Endodermal cell (in vitro differentiated cells): ENCODE results near the gene PXMP4. TPM values are rescaled to one million over a fixed set of nuclear protein-coding genes. Genes with fewer than 3 reads are reported as not detected.

Experiments
- DNase-seq: peaks from one replicate; pipeline ENCODE4 v3.0.0-alpha.2; 2017
- H3K27ac ChIP-seq: 2 replicates; pipeline ENCODE4 v1.5.1; 2013; ENCODE audit warnings: mild to moderate bottlenecking, low read depth, low read length, moderate library complexity
- H3K27me3 ChIP-seq: 2 replicates; pipeline ENCODE4 v1.6.1; 2013; ENCODE audit warnings: mild to moderate bottlenecking, low read length, moderate library complexity; ENCODE audit not compliant: insufficient read depth, control insufficient read depth, poor library complexity, severe bottlenecking
- H3K36me3 ChIP-seq: 2 replicates; pipeline ENCODE4 v1.7.0; 2013; ENCODE audit warnings: mild to moderate bottlenecking, low read length, moderate library complexity; ENCODE audit not compliant: control insufficient read depth, insufficient read depth
- H3K4me1 ChIP-seq: one replicate; pipeline ENCODE4 v1.7.0; 2013; ENCODE audit warnings: low read length; ENCODE audit not compliant: control insufficient read depth, insufficient read depth
- H3K4me3 ChIP-seq: 2 replicates; pipeline ENCODE4 v1.5.1; 2013; ENCODE audit warnings: mild to moderate bottlenecking, low read length, moderate library complexity
- H3K9ac ChIP-seq: 2 replicates; pipeline ENCODE4 v1.6.1; 2013; ENCODE audit warnings: mild to moderate bottlenecking, low read length, moderate library complexity; ENCODE audit not compliant: poor library complexity, severe bottlenecking; ENCODE audit errors: extremely low read depth
- H3K9me3 ChIP-seq: 2 replicates; pipeline ENCODE4 v1.6.1; 2013; ENCODE audit warnings: mild to moderate bottlenecking, low read length, moderate library complexity; ENCODE audit not compliant: control insufficient read depth
- H3K27ac Mint-ChIP-seq: 2 replicates; pipeline ENCODE4 v1.8.0; 2020; ENCODE audit warnings: mixed read lengths
- H3K27me3 Mint-ChIP-seq: 2 replicates; pipeline ENCODE4 v1.8.0; 2021; ENCODE audit warnings: mild to moderate bottlenecking, mixed read lengths; ENCODE audit not compliant: insufficient read depth
- H3K36me3 Mint-ChIP-seq: 2 replicates; pipeline ENCODE4 v1.8.0; 2020; ENCODE audit warnings: low read depth, mixed read lengths
- H3K4me1 Mint-ChIP-seq: 2 replicates; pipeline ENCODE4 v1.8.0; 2020; ENCODE audit warnings: mixed read lengths
- H3K4me3 Mint-ChIP-seq: 2 replicates; pipeline ENCODE4 v1.8.0; 2020; ENCODE audit warnings: mild to moderate bottlenecking, moderate library complexity, mixed read lengths
- H3K9me3 Mint-ChIP-seq: 2 replicates; pipeline ENCODE4 v1.8.0; 2020; ENCODE audit warnings: mild to moderate bottlenecking, mixed read lengths
- CTCF ChIP-seq: fragments of 200-600 bp; sonication (generic); conservative IDR thresholded peaks from 2 replicates; pipeline ENCODE4 v1.5.0; 2021; ENCODE audit warnings: antibody characterized with exemption, mild to moderate bottlenecking
- WGBS, 2 experiments: methylation state at CpG; one replicate each; pipeline versions ENCODE4 v1.1.5 to v1.1.7; 2013; ENCODE audit warnings: missing lambda C conversion rate in 2 of 2, mixed read lengths in 1 of 2; ENCODE audit not compliant: insufficient coverage in 1 of 2, insufficient read length in 1 of 2; 5-methylcytosine and 5-hydroxymethylcytosine counted together
- total RNA-seq, 2 donors: library from RNA; stranded (reverse); fragmentation: NEBNext Ultra II Directional in 1 of 2; extraction: Animal tissue kit (Norgen Biotek cat#: 25700) in 1 of 2; gene quantifications; 2 replicates in 1 of 2; 3 replicates in 1 of 2; pipeline ENCODE4 v1.2.1, GENCODE V29; 2021

The PXMP4 gene
- total RNA-seq, 2 donors from 2014 or later: 1.5 to 3.8 TPM

- Mint-ChIP-seq H3K36me3 (peaks cover 35% of the 10 kb centered on the region), H3K9me3 (no peaks in the 10 kb centered on the region), H3K4me1 (peaks cover 19% of the 10 kb centered on the region), H3K27ac (no peak overlapping the region), H3K4me3 (no peak overlapping the region), H3K27me3 (no peaks in the 10 kb centered on the region)
- H3K27me3 ChIP-seq: no peaks in the 10 kb centered on the region
- WGBS, 2 experiments: 90 to 93% methylated on average over 7 to 15 of the region's 15 CpGs
- H3K27ac ChIP-seq: no peak overlapping the region
- TF ChIP-seq CTCF: no peak
- no peak overlapping the region for H3K9ac ChIP-seq
- no peaks in the 10 kb centered on the region for H3K9me3 ChIP-seq
- peaks cover 4% of the 10 kb centered on the region for H3K4me1 ChIP-seq
- H3K4me3 ChIP-seq: no peak overlapping the region
- peaks cover 20% of the 10 kb centered on the region for H3K36me3 ChIP-seq
- DNase-seq: peak; percentile 41
These were observed 42.0 kb downstream of the PXMP4 start for GRCh38 chr20:33677991-33678702.

GRCh38 chr20:33676652-33677645 is 43.2 kb downstream of the PXMP4 start:
- Histone ChIP-seq H3K27ac (no peak overlapping the region), H3K4me3 (no peak overlapping the region), H3K9me3 (no peaks in the 10 kb centered on the region), H3K27me3 (no peaks in the 10 kb centered on the region), H3K36me3 (peaks cover 24% of the 10 kb centered on the region), H3K9ac (no peak overlapping the region), H3K4me1 (peaks cover 13% of the 10 kb centered on the region)
- DNase-seq: peak; percentile 46
- Mint-ChIP-seq H3K36me3 (peaks cover 39% of the 10 kb centered on the region), H3K9me3 (no peaks in the 10 kb centered on the region), H3K27me3 (no peaks in the 10 kb centered on the region), H3K4me1 (peaks cover 29% of the 10 kb centered on the region), H3K27ac (no peak overlapping the region), H3K4me3 (no peak overlapping the region)
- 94 to 95% methylated on average over 25 to 30 of the region's 31 CpGs for WGBS, 2 experiments
- no peak for TF ChIP-seq CTCF

GRCh38 chr20:33676121-33676520 is 44.0 kb downstream of the PXMP4 start:
- TF ChIP-seq CTCF: no peak
- Histone ChIP-seq H3K9ac (no peak overlapping the region), H3K27ac (no peak overlapping the region), H3K4me1 (peaks cover 13% of the 10 kb centered on the region), H3K36me3 (peaks cover 27% of the 10 kb centered on the region), H3K4me3 (no peak overlapping the region), H3K27me3 (no peaks in the 10 kb centered on the region), H3K9me3 (no peaks in the 10 kb centered on the region)
- H3K9me3 Mint-ChIP-seq: no peaks in the 10 kb centered on the region
- WGBS, 2 experiments: 93 to 98% methylated on average over 7 to 11 of the region's 11 CpGs
- no peaks in the 10 kb centered on the region for H3K27me3 Mint-ChIP-seq
- H3K4me1 Mint-ChIP-seq: peaks cover 30% of the 10 kb centered on the region
- no peak overlapping the region for H3K27ac Mint-ChIP-seq
- peaks cover 46% of the 10 kb centered on the region for H3K36me3 Mint-ChIP-seq
- no peak overlapping the region for H3K4me3 Mint-ChIP-seq
- no peak for DNase-seq
